ENCODE results near the gene TNNI2. TPM values are rescaled to one million over a fixed set of nuclear protein-coding genes. Genes with fewer than 3 reads are reported as not detected.

TNNI2 gene
- polyA plus RNA-seq, 5 donors: 0.46 to 153 (median 1.5) TPM

GRCh38 chr11:1859004-1859403, 20.2 kb downstream of the TNNI2 start:
- no peak for DNase-seq

DNA sequence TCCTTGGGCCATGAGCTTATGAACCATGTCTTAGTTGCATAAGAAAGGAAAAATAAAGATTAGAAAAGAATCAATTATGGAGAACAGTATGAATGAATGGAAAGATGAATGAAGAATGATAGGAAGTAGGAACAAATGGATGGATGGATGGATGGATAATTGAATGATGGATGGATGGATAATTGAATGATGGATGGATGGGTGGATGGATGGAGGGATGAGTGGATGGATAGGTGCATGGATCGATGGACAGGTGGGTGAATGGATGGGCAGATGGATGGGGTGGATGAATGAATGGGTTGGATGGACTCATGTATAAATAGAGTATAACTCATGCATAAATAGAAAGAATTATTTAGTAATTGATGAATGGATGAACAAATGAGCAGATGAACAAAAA, 21.3 kb downstream of the TNNI2 start:
- DNase-seq: no peak

GRCh38 chr11:1861435-1862411, 22.9 kb downstream of the TNNI2 start:
- DNase-seq: no peak

- DNase-seq: no peak
Measured at GRCh38 chr11:1862588-1863351, 24.0 kb downstream of the TNNI2 start.

GRCh38 chr11:1863352-1864216, 24.8 kb downstream of the TNNI2 start:
- peak; percentile 59 to 70 for DNase-seq

GRCh38 chr11:1864231-1864630, 25.4 kb downstream of the TNNI2 start:
- DNase-seq: no peak

GRCh38 chr11:1864831-1865665, 26.3 kb downstream of the TNNI2 start:
- no peak for DNase-seq

GRCh38 chr11:1866226-1866625, 27.4 kb downstream of the TNNI2 start:
- DNase-seq: no peak

DNA sequence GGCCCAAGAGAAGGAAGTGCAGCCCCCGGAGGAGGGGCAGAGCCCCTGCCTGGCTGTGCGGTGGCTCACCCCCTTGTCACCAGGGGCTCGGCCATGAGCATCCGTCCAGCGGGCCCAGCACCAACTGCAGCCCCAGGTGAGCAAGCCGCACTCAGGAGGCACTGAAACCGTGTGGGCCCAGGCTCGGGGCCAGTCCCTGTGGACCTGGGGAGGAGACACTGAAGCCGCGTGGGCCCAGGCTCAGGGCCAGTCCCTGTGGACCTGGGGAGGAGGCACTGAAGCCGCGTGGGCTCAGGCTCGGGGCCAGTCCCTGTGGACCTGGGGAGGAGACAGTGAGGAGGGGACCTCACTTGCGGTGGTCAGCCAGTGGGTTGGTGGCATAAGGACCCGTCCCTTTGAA, 28.0 kb downstream of the TNNI2 start:
- DNase-seq: no peak

DNA sequence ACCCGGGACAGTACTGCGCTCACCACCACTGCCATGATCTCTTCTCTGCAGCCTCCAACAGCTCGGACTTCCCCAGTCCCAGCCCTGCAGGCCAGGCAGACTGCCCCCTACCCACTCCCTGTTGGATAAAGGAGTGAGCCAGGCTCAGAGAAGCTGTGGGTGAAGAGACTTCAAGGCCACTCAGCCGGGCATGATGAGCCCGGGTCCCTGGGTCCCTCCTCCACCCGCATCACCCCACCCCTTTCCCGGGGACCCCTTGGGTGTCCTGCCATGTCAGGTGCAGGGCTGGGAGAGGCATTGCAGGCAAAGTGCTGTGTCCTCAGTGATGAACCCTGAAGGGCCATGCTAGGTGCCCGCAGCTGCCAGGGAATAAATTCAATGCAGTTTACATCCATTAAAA, 28.6 kb downstream of the TNNI2 start:
- DNase-seq: no peak

DNA sequence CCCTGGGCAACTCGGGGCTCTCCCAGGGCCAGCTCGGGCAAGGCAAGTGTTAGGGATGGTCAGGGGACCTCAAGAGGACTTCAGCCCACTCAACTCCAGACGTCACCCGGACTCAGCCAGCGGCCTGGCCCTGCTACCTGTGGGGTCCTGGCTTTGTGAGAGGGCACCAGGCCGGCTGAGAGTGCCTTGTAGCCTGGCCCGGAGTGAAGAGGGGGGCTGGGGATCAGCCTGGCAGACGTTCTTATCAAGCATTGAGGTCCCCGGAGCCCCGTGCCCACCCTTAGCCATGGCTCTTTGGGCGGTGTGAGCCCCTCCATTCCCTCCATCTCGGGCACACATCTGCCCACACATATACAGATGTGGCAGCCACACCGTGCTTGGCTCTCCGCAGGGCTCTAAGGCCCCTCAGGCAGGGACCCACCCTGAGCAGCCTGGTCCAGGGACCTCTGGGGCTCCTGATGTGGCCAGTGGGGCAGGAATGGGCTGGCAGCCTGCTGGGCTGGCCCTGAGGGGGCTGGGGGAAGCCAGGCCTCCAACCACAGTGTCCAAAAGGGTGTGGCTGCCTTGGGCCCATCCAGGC, 29.4 kb downstream of the TNNI2 start:
- DNase-seq: no peak

DNA sequence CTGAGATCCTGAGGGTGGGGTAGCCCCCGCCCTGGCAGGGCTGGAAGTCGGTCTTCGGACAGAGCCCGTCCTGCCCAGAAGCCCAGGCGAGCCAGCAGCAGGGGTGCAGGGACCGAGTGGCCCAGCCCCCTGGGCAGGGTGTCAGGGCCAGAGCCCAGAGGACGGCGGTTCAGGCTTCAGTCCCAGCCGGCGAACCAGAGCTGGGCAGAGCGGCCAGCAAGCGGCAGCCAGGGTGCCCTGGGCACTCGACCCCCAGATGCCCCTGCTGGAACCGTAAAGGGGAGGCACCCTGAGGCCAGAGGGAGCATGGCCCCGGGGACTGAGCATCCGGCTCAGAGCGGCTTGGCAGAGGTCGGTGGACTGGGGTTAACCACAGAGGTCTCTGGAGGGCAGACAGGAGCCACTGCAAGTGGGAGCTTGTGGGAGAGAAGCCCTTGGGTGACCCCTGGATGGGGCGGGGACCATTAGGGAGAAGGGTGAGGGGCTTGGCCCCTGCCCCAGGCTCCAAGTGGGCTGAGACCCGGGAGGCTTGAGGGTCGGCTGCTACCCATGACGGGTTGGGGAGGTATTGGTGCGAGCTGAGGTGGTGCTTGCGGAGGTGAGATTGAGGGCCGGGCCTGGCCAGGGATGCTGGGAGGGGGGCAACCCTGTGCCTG, 30.0 kb downstream of the TNNI2 start:
- no peak for DNase-seq

DNA sequence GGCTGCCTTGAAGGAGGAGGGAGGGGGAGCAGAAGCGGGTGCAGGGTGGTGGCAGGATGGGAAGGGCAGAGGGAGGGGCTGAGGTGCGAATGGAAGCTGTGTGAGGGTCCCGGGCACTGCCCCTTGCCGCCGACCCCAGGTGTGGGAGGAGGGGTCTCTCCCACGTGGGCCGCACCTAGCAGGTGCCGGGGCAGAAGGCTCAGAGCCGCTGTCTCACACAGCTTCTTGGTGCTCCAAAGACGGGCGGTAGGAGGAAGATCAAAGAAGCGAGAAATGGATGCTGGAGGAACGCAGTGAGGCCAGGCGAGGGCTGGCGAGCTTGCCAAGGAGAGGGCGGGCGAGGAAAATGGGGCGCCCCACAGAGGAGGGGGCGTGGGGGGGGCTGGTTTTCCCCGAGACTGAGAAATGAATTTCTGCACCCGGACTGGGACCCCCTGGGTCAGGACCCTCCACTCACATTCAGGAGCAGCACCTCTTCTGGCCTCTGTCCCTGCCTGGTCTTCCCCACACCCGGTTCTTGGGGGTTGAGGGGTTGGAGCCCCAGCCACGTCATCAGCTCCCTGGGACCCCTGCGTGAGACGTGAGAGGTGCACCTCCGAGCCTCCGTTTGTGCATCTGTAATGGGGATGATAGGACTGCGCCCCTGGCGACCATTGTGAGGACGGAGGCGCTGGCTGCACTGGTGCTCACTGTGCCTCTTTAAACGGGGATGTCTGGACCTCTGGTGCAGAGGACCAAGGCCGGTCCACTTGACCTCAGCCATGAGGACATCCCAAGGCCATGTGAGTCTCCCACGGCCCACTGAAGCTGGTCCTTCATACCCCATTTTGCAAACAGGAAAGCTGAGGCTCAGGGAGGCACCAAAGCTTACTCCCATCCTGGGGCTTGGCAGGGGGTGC, 30.9 kb downstream of the TNNI2 start:
- DNase-seq: no peak

- no peak for DNase-seq
Measured at GRCh38 chr11:1870326-1870696, 31.5 kb downstream of the TNNI2 start.

GRCh38 chr11:1870721-1871466, 32.1 kb downstream of the TNNI2 start:
- no peak for DNase-seq

DNA sequence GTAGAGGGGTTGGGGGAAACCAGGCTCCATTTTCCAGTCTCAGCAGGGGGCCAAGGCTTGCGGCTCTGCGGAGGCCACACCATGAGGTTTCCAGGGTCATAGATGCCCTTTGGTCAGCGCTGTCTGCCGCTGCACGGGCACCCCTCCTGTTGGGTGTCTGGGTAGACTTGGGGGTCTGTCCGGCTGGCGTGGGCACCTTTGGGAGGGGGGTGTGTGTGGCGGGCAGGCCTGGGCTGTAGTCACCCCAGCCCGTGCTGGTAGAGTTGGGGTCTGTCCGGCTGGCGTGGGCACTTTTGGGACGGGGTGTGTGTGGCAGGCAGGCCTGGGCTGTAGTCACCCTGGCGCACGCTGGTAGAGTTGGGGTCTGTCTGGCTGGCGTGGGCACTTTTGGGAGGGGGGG, 32.8 kb downstream of the TNNI2 start:
- DNase-seq: no peak

GRCh38 chr11:1872267-1872985, 33.6 kb downstream of the TNNI2 start:
- no peak for DNase-seq

Measured in right lung (tissue), 5 donors.